Smooth muscle cell (in vitro differentiated cells): Measurements from ENCODE around the gene PARD3B. TPM values are rescaled to one million over a fixed set of nuclear protein-coding genes. Genes with fewer than 3 reads are reported as not detected.

Source experiments
- DNase-seq: peaks from one replicate; lab custom pipeline; 2025; ENCODE audit not compliant: unreplicated experiment; lab: John Stamatoyannopoulos, UW
- H2AFZ ChIP-seq: fragments of 200-600 bp; sonication (generic); 2 replicates; pipeline ENCODE4 v1.6.0; 2016; ENCODE audit warnings: antibody characterized with exemption, low read depth, mild to moderate bottlenecking
- H3F3A ChIP-seq: fragments of 200-600 bp; sonication (generic); 2 replicates; pipeline ENCODE4 v1.6.0; 2017; ENCODE audit warnings: antibody characterized with exemption, low read depth
- H3K27ac ChIP-seq: fragments of 200-600 bp; sonication (generic); 2 replicates; pipeline ENCODE4 v1.5.1; 2016; ENCODE audit warnings: low read depth, mild to moderate bottlenecking
- H3K27me3 ChIP-seq: fragments of 200-600 bp; sonication (generic); 2 replicates; pipeline ENCODE4 v1.6.1; 2016; ENCODE audit warnings: low read depth, mild to moderate bottlenecking
- H3K36me3 ChIP-seq: fragments of 200-600 bp; sonication (generic); 2 replicates; pipeline ENCODE4 v1.5.1; 2016; ENCODE audit warnings: low read depth
- H3K4me1 ChIP-seq: fragments of 200-600 bp; sonication (generic); 2 replicates; pipeline ENCODE4 v1.5.1; 2016; ENCODE audit warnings: low read depth
- H3K4me2 ChIP-seq: fragments of 200-600 bp; sonication (generic); 2 replicates; pipeline ENCODE4 v1.6.0; 2016; ENCODE audit warnings: mild to moderate bottlenecking
- H3K4me3 ChIP-seq: fragments of 200-600 bp; sonication (generic); 2 replicates; pipeline ENCODE4 v1.5.1; 2016; ENCODE audit warnings: mild to moderate bottlenecking
- H3K79me2 ChIP-seq: fragments of 200-600 bp; sonication (generic); 2 replicates; pipeline ENCODE4 v1.6.0; 2016; ENCODE audit warnings: low read depth, mild to moderate bottlenecking
- H3K9ac ChIP-seq: fragments of 200-600 bp; sonication (generic); 2 replicates; pipeline ENCODE4 v1.6.0; 2016; ENCODE audit warnings: low read depth
- H3K9me3 ChIP-seq: fragments of 200-600 bp; sonication (generic); replicated peaks from 2 replicates; pipeline ENCODE4 v1.5.1; 2016; ENCODE audit warnings: low read depth
- H4K20me1 ChIP-seq: fragments of 200-600 bp; sonication (generic); 2 replicates; pipeline ENCODE4 v1.6.0; 2016; ENCODE audit warnings: low read depth
- CTCF ChIP-seq: fragments of 200-600 bp; sonication (generic); IDR thresholded peaks from 2 replicates; pipeline ENCODE4 v1.5.1; 2017; ENCODE audit warnings: borderline replicate concordance, mild to moderate bottlenecking, antibody characterized with exemption; ENCODE audit not compliant: insufficient read depth, poor library complexity, severe bottlenecking
- WGBS: methylation state at CpG from one replicate; pipeline ENCODE4 v1.1.7; 2016; ENCODE audit warnings: low lambda C conversion rate; 5-methylcytosine and 5-hydroxymethylcytosine counted together
- polyA plus RNA-seq: library from polyadenylated mRNA; unstranded; fragments of >200 nt; fragmentation: Nextera tagmentation; extraction: Ambion mirVana; gene quantifications from 2 replicates; pipeline ENCODE4 v1.2.1, GENCODE V29; 2016
- total RNA-seq: library from RNA; depleted of rRNA; stranded (reverse); fragments of >200 nt; gene quantifications from 2 replicates; pipeline ENCODE4 v1.2.3, GENCODE V29; 2014

Gene PARD3B
- total and polyA plus RNA-seq, 2 experiments from 2014 or later = 3.3 to 12.2 TPM

- Histone ChIP-seq H3K9me3 (no peaks in the 10 kb centered on the region), H3K9ac (no peak overlapping the region), H3K4me1 (no peaks in the 10 kb centered on the region), H3K27ac (no peak overlapping the region), H2AFZ (no peak overlapping the region), H3K4me3 (no peak overlapping the region), H3K27me3 (no peaks in the 10 kb centered on the region), H3F3A (no peaks in the 10 kb centered on the region), H3K4me2 (no peak overlapping the region), H3K79me2 (no peaks in the 10 kb centered on the region), H4K20me1 (no peaks in the 10 kb centered on the region), H3K36me3 (no peaks in the 10 kb centered on the region)
- no peak for TF ChIP-seq CTCF
- WGBS = 54% methylated on average over 2 of the region's 2 CpGs
- no peak for DNase-seq
Measured at GRCh38 chr2:205347899-205348298, 802.6 kb downstream of the PARD3B start.

- DNase-seq = no peak
- Histone ChIP-seq H3F3A (no peaks in the 10 kb centered on the region), H2AFZ (no peak overlapping the region), H4K20me1 (no peaks in the 10 kb centered on the region), H3K36me3 (no peaks in the 10 kb centered on the region), H3K27me3 (no peaks in the 10 kb centered on the region), H3K4me2 (peak overlapping the region; percentile 11), H3K4me3 (no peak overlapping the region), H3K9ac (no peak overlapping the region), H3K4me1 (no peaks in the 10 kb centered on the region), H3K27ac (peak overlapping the region; percentile 76), H3K79me2 (no peaks in the 10 kb centered on the region), H3K9me3 (no peaks in the 10 kb centered on the region)
- TF ChIP-seq CTCF = no peak
- 27% methylated on average over 3 of the region's 3 CpGs for WGBS
Measured at GRCh38 chr2:205352094-205352493, 806.8 kb downstream of the PARD3B start.

GRCh38 chr2:205352593-205352992 lies 807.3 kb downstream of the PARD3B start:
- TF ChIP-seq CTCF = no peak
- H3K27ac ChIP-seq = peak overlapping the region; percentile 76
- H3K79me2 ChIP-seq = no peaks in the 10 kb centered on the region
- H3K9ac ChIP-seq = no peak overlapping the region
- 57% methylated on average over 3 of the region's 3 CpGs for WGBS
- H3K36me3 ChIP-seq = no peaks in the 10 kb centered on the region
- peak overlapping the region; percentile 11 for H3K4me2 ChIP-seq
- no peak overlapping the region for H2AFZ ChIP-seq
- H3F3A ChIP-seq = no peaks in the 10 kb centered on the region
- H4K20me1 ChIP-seq = no peaks in the 10 kb centered on the region
- no peaks in the 10 kb centered on the region for H3K4me1 ChIP-seq
- H3K27me3 ChIP-seq = no peaks in the 10 kb centered on the region
- H3K4me3 ChIP-seq = no peak overlapping the region
- H3K9me3 ChIP-seq = no peaks in the 10 kb centered on the region
- DNase-seq = no peak

GRCh38 chr2:205357732-205358131 lies 812.5 kb downstream of the PARD3B start:
- Histone ChIP-seq H3K27ac (no peak overlapping the region), H3F3A (no peaks in the 10 kb centered on the region), H3K4me2 (no peak overlapping the region), H3K27me3 (no peaks in the 10 kb centered on the region), H3K79me2 (no peaks in the 10 kb centered on the region), H3K9me3 (no peaks in the 10 kb centered on the region), H4K20me1 (no peaks in the 10 kb centered on the region), H3K36me3 (no peaks in the 10 kb centered on the region), H2AFZ (no peak overlapping the region), H3K4me3 (no peak overlapping the region), H3K4me1 (no peaks in the 10 kb centered on the region), H3K9ac (no peak overlapping the region)
- 48% methylated on average over 2 of the region's 2 CpGs for WGBS
- no peak for TF ChIP-seq CTCF
- no peak for DNase-seq
